Inflammatory macrophage (primary cell): Measurements from ENCODE around the gene POFUT2.

Experiments
- DNase-seq, 2 donors: peaks; one replicate each; pipeline ENCODE4 v3.0.0-alpha.2; 2020 to 2022

POFUT2 gene

GRCh38 chr21:45222001-45222400 lies 65.7 kb downstream of the POFUT2 start:
- no peak for DNase-seq

- DNase-seq, result no peak
Observed at GRCh38 chr21:45220714-45221490, 66.8 kb downstream of the POFUT2 start.

DNA sequence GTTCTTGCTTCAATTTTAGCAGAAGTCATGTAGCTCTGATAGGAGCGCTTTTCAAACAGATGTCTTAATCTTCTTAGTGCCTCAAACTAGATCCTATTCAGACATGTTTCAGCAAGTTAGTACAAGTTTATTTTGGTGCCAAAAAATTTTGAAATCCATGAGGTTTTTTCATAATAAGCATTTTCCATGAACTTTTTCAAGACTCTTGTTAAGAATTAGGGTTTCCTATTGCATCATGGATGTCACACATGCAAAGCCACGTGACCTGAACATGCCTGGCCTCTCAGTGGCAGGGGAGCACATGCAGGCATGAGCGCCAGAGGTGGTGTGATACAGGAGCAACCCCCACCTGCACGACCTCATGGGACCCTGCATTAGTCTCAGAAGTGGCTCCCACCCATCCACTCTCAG lies 67.6 kb downstream of the POFUT2 start:
- DNase-seq, result no peak

DNA sequence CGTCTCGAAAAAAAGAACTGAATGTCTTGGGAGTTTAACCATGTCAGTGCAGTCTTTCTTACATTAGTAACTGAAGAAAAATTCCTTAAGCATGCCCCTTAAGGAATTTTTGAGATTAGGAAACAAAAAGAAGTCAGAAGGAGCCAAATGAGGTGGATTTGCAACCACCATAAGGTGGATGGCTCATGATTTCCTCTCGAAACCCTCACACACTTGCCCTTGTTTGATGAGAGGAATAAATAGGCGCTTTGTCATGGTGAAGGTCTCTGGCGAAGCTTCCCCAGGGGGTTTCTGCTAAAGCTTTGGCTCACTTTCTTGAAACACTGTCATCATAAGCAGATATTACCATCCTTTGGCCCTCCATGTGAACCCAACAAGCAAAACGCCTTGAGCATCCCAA lies 68.2 kb downstream of the POFUT2 start:
- no peak for DNase-seq

DNA sequence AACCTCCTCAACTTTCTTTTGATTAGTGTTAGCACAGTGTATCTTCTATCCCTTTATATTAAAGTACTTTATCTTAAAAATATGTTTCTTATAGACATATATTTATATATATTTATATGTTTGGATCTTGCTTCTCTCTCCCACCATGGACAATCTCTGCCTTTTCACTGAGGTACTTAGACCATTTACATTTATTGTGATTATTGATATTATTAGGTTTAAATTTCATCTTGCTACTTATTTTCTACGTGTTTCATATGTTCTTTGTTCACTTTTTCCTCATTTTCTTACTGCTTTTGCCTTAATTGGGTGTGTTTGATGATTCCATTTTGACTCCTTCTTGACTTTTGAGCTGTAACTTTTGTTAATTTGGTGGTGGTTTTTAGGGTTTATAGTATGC lies 70.7 kb downstream of the POFUT2 start:
- DNase-seq, result no peak

- DNase-seq, result no peak
Observed at GRCh38 chr21:45215213-45215612, 72.5 kb downstream of the POFUT2 start.
